Endometrial microvascular endothelial cells (primary cell): ENCODE data around the gene KYAT1. TPM values are rescaled to one million over a fixed set of nuclear protein-coding genes. Genes with fewer than 3 reads are reported as not detected.

ENCODE experiments used
- in situ Hi-C: cut with HindIII; loops from 2 replicates; pipeline ENCODE4 v1.10.0; 2017; ENCODE audit warnings: low sequenced_read_pairs, low pct_unique_long_range_greater_than_20kb; ENCODE audit errors: inconsistent ontology term
- total RNA-seq: library from RNA; depleted of rRNA; stranded (reverse); fragments of >200 nt; gene quantifications from one replicate; pipeline ENCODE4 v1.2.3, GENCODE V29; 2015; ENCODE audit errors: inconsistent ontology term

The KYAT1 gene
- total RNA-seq, 1 donor from 2014 or later: 12.3 TPM

GRCh38 chr9:128911529-128912035, 29.8 kb upstream of the KYAT1 start:
- in situ Hi-C loops: no loop called here

- in situ Hi-C loops: no loop called here
Observed at GRCh38 chr9:128910906-128911305, 29.2 kb upstream of the KYAT1 start.

GRCh38 chr9:128909859-128910258, 28.1 kb upstream of the KYAT1 start:
- in situ Hi-C loops: no loop called here

- in situ Hi-C loops: no loop called here
Observed at GRCh38 chr9:128908372-128908771, 26.6 kb upstream of the KYAT1 start.

GRCh38 chr9:128906741-128907140, 25.0 kb upstream of the KYAT1 start:
- in situ Hi-C loops: no loop called here

GRCh38 chr9:128905964-128906363, 24.2 kb upstream of the KYAT1 start:
- in situ Hi-C loops: no loop called here

- in situ Hi-C loops: no loop called here
Observed at GRCh38 chr9:128903871-128904620, 22.3 kb upstream of the KYAT1 start.

- in situ Hi-C loops: no loop called here
Observed at GRCh38 chr9:128903079-128903461, 21.3 kb upstream of the KYAT1 start.

GRCh38 chr9:128902351-128903078, 20.8 kb upstream of the KYAT1 start:
- in situ Hi-C loops: no loop called here

GRCh38 chr9:128901822-128902221, 20.1 kb upstream of the KYAT1 start:
- in situ Hi-C loops: no loop called here

GRCh38 chr9:128901379-128901778, 19.6 kb upstream of the KYAT1 start:
- in situ Hi-C loops: no loop called here

GRCh38 chr9:128899566-128900322, 18.0 kb upstream of the KYAT1 start:
- in situ Hi-C loops: no loop called here

- in situ Hi-C loops: no loop called here
Observed at GRCh38 chr9:128898845-128899565, 17.3 kb upstream of the KYAT1 start.

GRCh38 chr9:128898382-128898781, 16.6 kb upstream of the KYAT1 start:
- in situ Hi-C loops: no loop called here

- in situ Hi-C loops: no loop called here
Observed at GRCh38 chr9:128895556-128895955, 13.8 kb upstream of the KYAT1 start.

GRCh38 chr9:128894764-128895163, 13.0 kb upstream of the KYAT1 start:
- in situ Hi-C loops: no loop called here

GRCh38 chr9:128893354-128893753, 11.6 kb upstream of the KYAT1 start:
- in situ Hi-C loops: no loop called here

- in situ Hi-C loops: no loop called here
Observed at GRCh38 chr9:128892221-128892921, 10.6 kb upstream of the KYAT1 start.
